IMR-90 (cell line): ENCODE data around the gene ETV6. TPM values are rescaled to one million over a fixed set of nuclear protein-coding genes. Genes with fewer than 3 reads are reported as not detected.

Source experiments
- ATAC-seq: fragments of 200-7000 bp; cut with Tn5 transposase; 2 replicates; pipeline ENCODE4 v1.9.1; 2020; ENCODE audit warnings: low read depth, mild to moderate bottlenecking, moderate library complexity
- BruUV-seq: library from RNA; stranded (reverse); fragments of 400-500 nt; replicated peaks from 2 replicates; lab custom pipeline; 2021; lab: Mats Ljungman, UMichigan
- CTCF ChIA-PET: fragments of 300-600 bp; formaldehyde crosslinking; extraction: SDS; loops from one replicate; lab custom pipeline; 2021; ENCODE audit warnings: antibody characterized with exemption; lab: Yijun Ruan, JAX
- POLR2A ChIA-PET: fragments of 300-600 bp; sonication (Branson Sonifier 250); formaldehyde crosslinking; loops from one replicate; lab custom pipeline; 2022; ENCODE audit warnings: antibody characterized with exemption; ENCODE audit not compliant: unreplicated experiment; lab: Charles Lee
- DNase-seq: peaks from one replicate; pipeline ENCODE4 v3.0.0; 2013
- H2AFZ ChIP-seq: replicated peaks from 2 replicates; pipeline ENCODE3; 2013; ENCODE audit warnings: low read length, mild to moderate bottlenecking; ENCODE audit not compliant: poor library complexity
- H2AK5ac ChIP-seq: 2 replicates; pipeline ENCODE4 v1.6.1; 2013; ENCODE audit warnings: low read depth, low read length, inconsistent platforms
- H2AK9ac ChIP-seq: replicated peaks from 2 replicates; pipeline ENCODE3; 2013; ENCODE audit warnings: mild to moderate bottlenecking, low read depth, low read length, moderate library complexity; ENCODE audit not compliant: poor library complexity
- H2BK120ac ChIP-seq: 2 replicates; pipeline ENCODE4 v1.6.1; 2013; ENCODE audit warnings: low read depth, low read length, inconsistent platforms
- H2BK15ac ChIP-seq: 3 replicates; pipeline ENCODE4 v1.6.1; 2013; ENCODE audit warnings: low read depth, low read length, inconsistent platforms
- H2BK20ac ChIP-seq: 2 replicates; pipeline ENCODE4 v1.6.1; 2013; ENCODE audit warnings: low read depth, mild to moderate bottlenecking, inconsistent platforms, low read length, moderate library complexity
- H2BK5ac ChIP-seq: 2 replicates; pipeline ENCODE4 v1.6.1; 2013; ENCODE audit warnings: mild to moderate bottlenecking, low read depth, low read length, inconsistent platforms; ENCODE audit not compliant: poor library complexity, severe bottlenecking
- H3K14ac ChIP-seq: replicated peaks from 2 replicates; pipeline ENCODE4 v1.6.1; 2013; ENCODE audit warnings: low read depth, low read length, inconsistent platforms
- H3K18ac ChIP-seq: 2 replicates; pipeline ENCODE4 v1.6.1; 2013; ENCODE audit warnings: low read depth, low read length, control low read depth
- H3K23ac ChIP-seq: 2 replicates; pipeline ENCODE4 v1.6.1; 2013; ENCODE audit warnings: low read depth, low read length, inconsistent platforms
- H3K27ac ChIP-seq: 2 replicates; pipeline ENCODE4 v1.5.1; 2013; ENCODE audit warnings: mild to moderate bottlenecking, control low read depth, low read length; ENCODE audit not compliant: insufficient read depth
- H3K27me3 ChIP-seq: 2 replicates; pipeline ENCODE4 v1.6.1; 2013; ENCODE audit warnings: low read length; ENCODE audit not compliant: control insufficient read depth, insufficient read depth
- H3K36me3 ChIP-seq: 2 replicates; pipeline ENCODE4 v1.6.1; 2013; ENCODE audit warnings: low read length, mixed read lengths; ENCODE audit not compliant: control insufficient read depth, insufficient read depth
- H3K4ac ChIP-seq: 2 replicates; pipeline ENCODE4 v1.6.1; 2013; ENCODE audit warnings: low read depth, low read length, inconsistent platforms
- H3K4me1 ChIP-seq: 2 replicates; pipeline ENCODE4 v1.6.1; 2013; ENCODE audit warnings: low read length, mixed read lengths; ENCODE audit not compliant: control insufficient read depth, insufficient read depth
- H3K4me2 ChIP-seq: 2 replicates; pipeline ENCODE4 v1.6.1; 2013; ENCODE audit warnings: low read depth, mild to moderate bottlenecking, control low read depth, low read length, moderate library complexity
- H3K4me3 ChIP-seq: 2 replicates; pipeline ENCODE4 v1.5.1; 2013; ENCODE audit warnings: low read depth, mild to moderate bottlenecking, control low read depth, low read length, moderate library complexity; ENCODE audit not compliant: insufficient read depth
- H3K56ac ChIP-seq: 2 replicates; pipeline ENCODE4 v1.6.1; 2013; ENCODE audit warnings: low read length, inconsistent platforms; ENCODE audit not compliant: insufficient read depth; ENCODE audit errors: extremely low read depth
- H3K79me1 ChIP-seq, 2 experiments: 2 replicates each; pipeline ENCODE4 v1.6.1; 2013; ENCODE audit warnings: low read length in 2 of 2, inconsistent platforms in 1 of 2, low read depth in 1 of 2
- H3K9ac ChIP-seq: 2 replicates; pipeline ENCODE4 v1.6.1; 2013; ENCODE audit warnings: low read depth, low read length, control low read depth
- H3K9me1 ChIP-seq: 2 replicates; pipeline ENCODE4 v1.6.1; 2013; ENCODE audit warnings: low read length, inconsistent platforms; ENCODE audit not compliant: insufficient read depth
- H3K9me3 ChIP-seq: 2 replicates; pipeline ENCODE4 v1.6.1; 2013; ENCODE audit warnings: low read length; ENCODE audit not compliant: control insufficient read depth, insufficient read depth
- H4K20me1 ChIP-seq: 2 replicates; pipeline ENCODE4 v1.6.1; 2013; ENCODE audit warnings: low read length, inconsistent platforms; ENCODE audit not compliant: insufficient read depth
- H4K5ac ChIP-seq: 2 replicates; pipeline ENCODE4 v1.6.1; 2013; ENCODE audit warnings: mild to moderate bottlenecking, low read depth, low read length, control low read depth
- H4K8ac ChIP-seq, 2 experiments: 2 replicates each; pipeline ENCODE4 v1.6.1; 2013; ENCODE audit warnings: low read depth in 2 of 2, low read length in 2 of 2, control low read depth in 1 of 2, inconsistent platforms in 1 of 2
- H4K91ac ChIP-seq: 2 replicates; pipeline ENCODE4 v1.6.1; 2013; ENCODE audit warnings: low read depth, low read length, inconsistent platforms; ENCODE audit not compliant: insufficient read depth
- BHLHE40 ChIP-seq: fragments of 150-350 bp; IDR thresholded peaks from 2 replicates; pipeline ENCODE4 v1.6.1; 2016; ENCODE audit warnings: mild to moderate bottlenecking, low read depth, low read length
- CHD1 ChIP-seq: IDR thresholded peaks from 2 replicates; pipeline ENCODE4 v1.6.1; 2012; ENCODE audit warnings: low read depth, low read length, improper control_type of control experiment
- ELK1 ChIP-seq: fragments of 150-350 bp; IDR thresholded peaks from 2 replicates; pipeline ENCODE4 v1.6.1; 2016; ENCODE audit warnings: low read depth, mild to moderate bottlenecking, low read length, moderate library complexity, borderline replicate concordance
- MAZ ChIP-seq: IDR thresholded peaks from 2 replicates; pipeline ENCODE4 v1.6.1; 2012; ENCODE audit warnings: low read depth, mild to moderate bottlenecking, low read length, improper control_type of control experiment, moderate library complexity, borderline replicate concordance
- NFE2L2 ChIP-seq: fragments of 150-350 bp; IDR thresholded peaks from 2 replicates; pipeline ENCODE4 v1.6.1; 2016; ENCODE audit warnings: low read depth, mild to moderate bottlenecking, low read length
- POLR2A ChIP-seq: IDR thresholded peaks from 2 replicates; pipeline ENCODE4 v1.6.1; 2012; ENCODE audit warnings: mild to moderate bottlenecking, low read depth, low read length
- RAD21 ChIP-seq: IDR thresholded peaks from 2 replicates; pipeline ENCODE4 v1.6.1; 2012; ENCODE audit warnings: low read length, improper control_type of control experiment
- RFX5 ChIP-seq: IDR thresholded peaks from 2 replicates; pipeline ENCODE4 v1.8.0; 2012; ENCODE audit warnings: low read depth, mild to moderate bottlenecking, low read length, moderate library complexity
- USF2 ChIP-seq: fragments of 150-350 bp; IDR thresholded peaks from 2 replicates; pipeline ENCODE4 v1.6.1; 2017; ENCODE audit warnings: mild to moderate bottlenecking, antibody characterized with exemption, low read length, low read depth
- WGBS, 2 experiments: methylation state at CpG; one replicate each; pipeline versions ENCODE4 v1.1.5 to v1.1.7; 2013; ENCODE audit warnings: missing lambda C conversion rate in 2 of 2; ENCODE audit not compliant: insufficient read length in 1 of 2; ENCODE audit errors: extremely low coverage in 2 of 2; 5-methylcytosine and 5-hydroxymethylcytosine counted together
- dilution Hi-C: fragments of 300-500 bp; cut with HindIII; formaldehyde crosslinking; loops from one replicate; pipeline ENCODE4 v1.14.3; 2018; ENCODE audit warnings: low sequenced_read_pairs; ENCODE audit not compliant: unreplicated experiment
- in situ Hi-C: fragments of 300-500 bp; cut with MboI; formaldehyde crosslinking; loops from 3 replicates; pipeline ENCODE4 v1.14.3; 2019; ENCODE audit warnings: low sequenced_read_pairs, inconsistent platforms, mixed read lengths
- intact Hi-C: fragments of 100-400 bp; cut with micrococcal nuclease; formaldehyde crosslinking; loops from 2 replicates; pipeline ENCODE4 v1.10.0; 2022
- polyA plus RNA-seq, 3 experiments: library from polyadenylated mRNA; depleted of rRNA; stranded (reverse); fragments of >200 nt; gene quantifications; 2 replicates each; pipeline ENCODE4 v1.2.3, GENCODE V29; 2012; ENCODE audit warnings: low replicate concordance in 1 of 3
- total RNA-seq: library from RNA; depleted of rRNA; stranded (reverse); fragments of >200 nt; gene quantifications from 2 replicates; pipeline ENCODE4 v1.2.3, GENCODE V29; 2012

ETV6 gene
- total and polyA plus RNA-seq, 2 of the 4 experiments (the other 2 are of a cell fraction), result 8.4 to 9.9 TPM

GRCh38 chr12:11723993-11724392 lies 74.5 kb downstream of the ETV6 start:
- CTCF ChIA-PET, result interaction anchor here (0.6 kb wide), 1 partner anchor 930 kb away, joined by 9 read pairs; no protein-coding TSS in a partner anchor

More at GRCh38 chr12:11723993-11724392, 74.5 kb downstream of the ETV6 start:
- Histone ChIP-seq H2BK20ac (0 out of 2 replicates have a peak overlapping the region, but pooled peaks have one; percentile 21), H2BK5ac (no peak overlapping the region), H2BK120ac (no peak overlapping the region), H2AK9ac (peak overlapping the region; percentile 26), H3K4ac (peak overlapping the region; percentile 39; the same call in 1 of the 2 replicates), H3K79me1 (peaks cover 38 to 94% of the 10 kb centered on the region in 2 experiments), H3K23ac (no peak overlapping the region), H2BK15ac (0 out of 3 replicates have a peak overlapping the region, but pooled peaks have one; percentile 21), H3K9me1 (peaks cover 12% of the 10 kb centered on the region), H4K5ac (no peak overlapping the region), H2AK5ac (peak overlapping the region; percentile 68; the same call in 1 of the 2 replicates), H4K91ac (peak overlapping the region; percentile 17; the same call in 1 of the 2 replicates), H2AFZ (no peak overlapping the region), H3K4me1 (peaks cover 22% of the 10 kb centered on the region), H3K4me2 (no peak overlapping the region; the same call in 1 of the 2 replicates), H3K27me3 (no peaks in the 10 kb centered on the region), H3K18ac (peak overlapping the region; percentile 58), H3K9me3 (no peaks in the 10 kb centered on the region), H3K4me3 (no peak overlapping the region), H3K9ac (no peak overlapping the region), H3K56ac (no peak overlapping the region), H3K14ac (peak overlapping the region; percentile 61), H3K27ac (no peak overlapping the region), H4K20me1 (no peaks in the 10 kb centered on the region), H4K8ac (peak overlapping the region; percentile 10 to 19; a peak in 1 of 4 replicates), H3K36me3 (no peaks in the 10 kb centered on the region)
- dilution Hi-C loops, result no loop called here
- no peak for TF ChIP-seq MAZ
- TF ChIP-seq BHLHE40, result no peak
- no peak for TF ChIP-seq CHD1
- no peak for TF ChIP-seq RFX5
- no peak for TF ChIP-seq USF2
- TF ChIP-seq RAD21, result no peak
- no peak for TF ChIP-seq POLR2A
- no peak for TF ChIP-seq ELK1
- TF ChIP-seq NFE2L2, result no peak
- POLR2A ChIA-PET, result no interaction called here
- DNase-seq (peak; percentile 52), ATAC-seq (no peak)
- WGBS, 2 experiments, result 100% methylated on average over 2 of the region's 6 CpGs; no CpG with 5 or more reads in 1 of the 2 experiments
- in situ Hi-C loops, result loop anchor here (25.0 kb wide), 1 partner anchor 988 kb away; the partner anchor contains the start of gene CDKN1B
- intact Hi-C loops, result no loop called here
- no TSS peak for BruUV-seq
